ENCODE measurements around the gene CETN1. TPM values are rescaled to one million over a fixed set of nuclear protein-coding genes. Genes with fewer than 3 reads are reported as not detected.

The CETN1 gene
- total and polyA plus RNA-seq, 4 donors = not detected

- Histone ChIP-seq H3K4me3 (ENCODE audit: low read length in 2 of 2) (no peak overlapping the region), H3K4me1 (ENCODE audit: control insufficient read depth in 1 of 2, insufficient read depth in 2 of 2, low read length in 2 of 2) (no peaks in the 10 kb centered on the region), H3K9me3 (ENCODE audit: control insufficient read depth, low read length) (no peaks in the 10 kb centered on the region), H3K36me3 (ENCODE audit: control insufficient read depth in 1 of 2, insufficient read depth in 2 of 2, low read length in 1 of 2) (no peaks in the 10 kb centered on the region), H3K27me3 (ENCODE audit: control insufficient read depth in 1 of 2, insufficient read depth in 2 of 2, low read length in 1 of 2) (peaks cover 0 to 1% of the 10 kb centered on the region in 2 donors), H3K27ac (ENCODE audit: low read depth in 1 of 2, low read length in 2 of 2) (no peak overlapping the region)
- ATAC-seq (ENCODE audit: low FRiP score) (peak; percentile 64), DNase-seq (peak in 1 of 2 donors; percentile 74)
- 53 to 56% methylated on average over 11 of the region's 11 CpGs for WGBS, 2 donors
- intact Hi-C loops (cut with DNase I) = loop anchor here (2.0 to 10.0 kb wide), 2 partner anchors 207 to 211 kb away; no protein-coding TSS in a partner anchor
Observed at GRCh38 chr18:623761-624620, 43.8 kb downstream of the CETN1 start.

GRCh38 chr18:627231-627630 is 47.1 kb downstream of the CETN1 start:
- Histone ChIP-seq H3K36me3 (ENCODE audit: control insufficient read depth in 1 of 2, insufficient read depth in 2 of 2, low read length in 1 of 2) (no peaks in the 10 kb centered on the region), H3K27ac (ENCODE audit: low read depth in 1 of 2, low read length in 2 of 2) (no peak overlapping the region), H3K4me1 (ENCODE audit: control insufficient read depth in 1 of 2, insufficient read depth in 2 of 2, low read length in 2 of 2) (no peaks in the 10 kb centered on the region), H3K4me3 (ENCODE audit: low read length in 2 of 2) (no peak overlapping the region), H3K27me3 (ENCODE audit: control insufficient read depth in 1 of 2, insufficient read depth in 2 of 2, low read length in 1 of 2) (peaks cover 0 to 1% of the 10 kb centered on the region in 2 donors), H3K9me3 (ENCODE audit: control insufficient read depth, low read length) (no peaks in the 10 kb centered on the region)
- ATAC-seq (ENCODE audit: low FRiP score) = no peak
- intact Hi-C loops (cut with DNase I) = loop anchor here in 1 of 2 donors (10.0 kb wide), 1 partner anchor 208 kb away; no protein-coding TSS in a partner anchor
- 66 to 79% methylated on average over 2 of the region's 2 CpGs for WGBS, 2 donors
- DNase-seq = no peak

GRCh38 chr18:629269-630150 is 49.3 kb downstream of the CETN1 start:
- 84 to 87% methylated on average over 6 of the region's 6 CpGs for WGBS, 2 donors
- DNase-seq (no peak), ATAC-seq (ENCODE audit: low FRiP score) (no peak)
- intact Hi-C loops (cut with DNase I) = loop anchor here in 1 of 2 donors (10.0 kb wide), 1 partner anchor 205 kb away; no protein-coding TSS in a partner anchor
- Histone ChIP-seq H3K36me3 (ENCODE audit: control insufficient read depth in 1 of 2, insufficient read depth in 2 of 2, low read length in 1 of 2) (no peaks in the 10 kb centered on the region), H3K27ac (ENCODE audit: low read depth in 1 of 2, low read length in 2 of 2) (no peak overlapping the region), H3K4me3 (ENCODE audit: low read length in 2 of 2) (no peak overlapping the region), H3K27me3 (ENCODE audit: control insufficient read depth in 1 of 2, insufficient read depth in 2 of 2, low read length in 1 of 2) (peaks cover 0 to 1% of the 10 kb centered on the region in 2 donors), H3K9me3 (ENCODE audit: control insufficient read depth, low read length) (no peaks in the 10 kb centered on the region), H3K4me1 (ENCODE audit: control insufficient read depth in 1 of 2, insufficient read depth in 2 of 2, low read length in 2 of 2) (no peaks in the 10 kb centered on the region)

GRCh38 chr18:631560-631959 is 51.4 kb downstream of the CETN1 start:
- DNase-seq (no peak), ATAC-seq (ENCODE audit: low FRiP score) (no peak)
- no peaks in the 10 kb centered on the region for H3K4me1 ChIP-seq (ENCODE audit: control insufficient read depth in 1 of 2, insufficient read depth in 2 of 2, low read length in 2 of 2)
- no peak overlapping the region for H3K27ac ChIP-seq (ENCODE audit: low read depth in 1 of 2, low read length in 2 of 2)
- no peak overlapping the region for H3K4me3 ChIP-seq (ENCODE audit: low read length in 2 of 2)
- intact Hi-C loops (cut with DNase I) = no loop called here
- no peaks in the 10 kb centered on the region for H3K27me3 ChIP-seq (ENCODE audit: control insufficient read depth in 1 of 2, insufficient read depth in 2 of 2, low read length in 1 of 2)
- no peaks in the 10 kb centered on the region for H3K36me3 ChIP-seq (ENCODE audit: control insufficient read depth in 1 of 2, insufficient read depth in 2 of 2, low read length in 1 of 2)
- no peaks in the 10 kb centered on the region for H3K9me3 ChIP-seq (ENCODE audit: control insufficient read depth, low read length)

Other genes starting within 250 kb of the CETN1 start
- gene COLEC12, start 79.7 kb upstream of the CETN1 start, total RNA-seq = 10 to 100 TPM; 15.9 to 46.1 TPM
- 1 to 10 TPM; 2.4 to 5.5 TPM for gene COLEC12, start 79.7 kb upstream of the CETN1 start, polyA plus RNA-seq
- not detected for gene CLUL1, start 16.6 kb downstream of the CETN1 start, total RNA-seq
- not detected for gene CLUL1, start 16.6 kb downstream of the CETN1 start, polyA plus RNA-seq
- 1 to 10 TPM; 3.4 to 5.3 TPM for gene TYMS, start 77.3 kb downstream of the CETN1 start, total RNA-seq
- 1 to 10 TPM; 1.3 to 5.6 TPM for gene TYMS, start 77.3 kb downstream of the CETN1 start, polyA plus RNA-seq
- 10 to 100 TPM; 45.3 to 88.3 TPM for gene ENOSF1, start 132.2 kb downstream of the CETN1 start, total RNA-seq
- gene ENOSF1, start 132.2 kb downstream of the CETN1 start, polyA plus RNA-seq = 10 to 100 TPM; 15.5 to 61.1 TPM
- gene YES1, start 231.9 kb downstream of the CETN1 start, total RNA-seq = 10 to 100 TPM; 30.1 to 37.0 TPM
- gene YES1, start 231.9 kb downstream of the CETN1 start, polyA plus RNA-seq = 10 to 100 TPM in 1 of 2 donors, 1 to 10 TPM in 1; 8.9 to 26.5 TPM